OCI-LY1 (cell line): ENCODE results near the gene CCDC70.
"Not testable (repeated sequence)": the region's sequence is repeated elsewhere in the genome, so short reads cannot be mapped to it uniquely, and the experiment has no call there.

ENCODE experiments used
- H2AFZ ChIP-seq: fragments of 200-600 bp; sonication (generic), shearing (Covaris generic); 2 replicates; pipeline ENCODE4 v1.6.0; 2014; ENCODE audit warnings: antibody characterized with exemption, mild to moderate bottlenecking, low read length
- H3F3A ChIP-seq: fragments of 200-600 bp; sonication (generic), shearing (Covaris generic); 2 replicates; pipeline ENCODE4 v1.6.0; 2014; ENCODE audit warnings: mild to moderate bottlenecking, antibody characterized with exemption, low read length, moderate library complexity; ENCODE audit not compliant: insufficient read depth
- H3K27ac ChIP-seq: fragments of 200-600 bp; sonication (generic); 2 replicates; pipeline ENCODE4 v1.5.1; 2014; ENCODE audit warnings: low read length, mixed run types, mild to moderate bottlenecking, low read depth; ENCODE audit not compliant: poor library complexity, severe bottlenecking
- H3K27me3 ChIP-seq: fragments of 200-600 bp; sonication (generic); 2 replicates; pipeline ENCODE4 v1.6.0; 2014; ENCODE audit warnings: antibody characterized with exemption, mild to moderate bottlenecking, low read length, moderate library complexity; ENCODE audit not compliant: insufficient read depth
- H3K36me3 ChIP-seq: fragments of 200-600 bp; sonication (generic); 2 replicates; pipeline ENCODE4 v1.6.1; 2014; ENCODE audit warnings: mild to moderate bottlenecking, antibody characterized with exemption, low read length, moderate library complexity, mixed read lengths; ENCODE audit not compliant: insufficient read depth
- H3K4me1 ChIP-seq: fragments of 200-600 bp; sonication (generic); 2 replicates; pipeline ENCODE4 v1.5.1; 2014; ENCODE audit warnings: mild to moderate bottlenecking, low read length, moderate library complexity; ENCODE audit not compliant: insufficient read depth, severe bottlenecking
- H3K4me2 ChIP-seq: fragments of 200-600 bp; sonication (generic), shearing (Covaris generic); 2 replicates; pipeline ENCODE4 v1.6.1; 2014; ENCODE audit warnings: low read length
- H3K4me3 ChIP-seq: fragments of 200-600 bp; sonication (generic); 2 replicates; pipeline ENCODE4 v1.5.1; 2014; ENCODE audit warnings: low read length, low read depth, mild to moderate bottlenecking, mixed read lengths; ENCODE audit not compliant: poor library complexity, severe bottlenecking
- H3K79me2 ChIP-seq: fragments of 200-600 bp; shearing (Covaris generic); 2 replicates; pipeline ENCODE4 v1.6.1; 2016; ENCODE audit warnings: mixed run types, low read length, mixed read lengths; ENCODE audit not compliant: insufficient read depth
- H3K9ac ChIP-seq: fragments of 200-600 bp; sonication (generic), shearing (Covaris generic); 2 replicates; pipeline ENCODE4 v1.6.1; 2014; ENCODE audit warnings: mild to moderate bottlenecking, low read length, mixed read lengths
- H3K9me2 ChIP-seq: fragments of 200-600 bp; sonication (generic), shearing (Covaris generic); 2 replicates; pipeline ENCODE4 v1.6.1; 2014; ENCODE audit warnings: low read depth, mild to moderate bottlenecking, low read length, mixed read lengths
- H3K9me3 ChIP-seq: fragments of 200-600 bp; shearing (Covaris generic); 2 replicates; pipeline ENCODE4 v1.6.1; 2014; ENCODE audit warnings: low read length, mixed read lengths
- H4K20me1 ChIP-seq: fragments of 200-600 bp; sonication (generic), shearing (Covaris generic); 2 replicates; pipeline ENCODE4 v1.6.0; 2016; ENCODE audit warnings: mild to moderate bottlenecking, low read length; ENCODE audit not compliant: insufficient read depth
- CTCF ChIP-seq: fragments of 200-600 bp; sonication (generic), shearing (Covaris generic); IDR thresholded peaks from 2 replicates; pipeline ENCODE4 v1.5.1; 2017; ENCODE audit warnings: mild to moderate bottlenecking, antibody characterized with exemption, low read length, moderate library complexity, mixed read lengths
- EZH2 ChIP-seq: fragments of 200-600 bp; sonication (generic), shearing (Covaris generic); IDR thresholded peaks from 2 replicates; pipeline ENCODE4 v1.8.0; 2017; ENCODE audit warnings: borderline replicate concordance, mixed run types, mild to moderate bottlenecking, antibody characterized with exemption, low read length, moderate library complexity, mixed read lengths

Gene CCDC70

GRCh38 chr13:51823359-51823758 lies 38.4 kb upstream of the CCDC70 start:
- Histone ChIP-seq H3K4me1 (peaks cover 93% of the 10 kb centered on the region), H3K79me2 (no peaks in the 10 kb centered on the region), H3K4me3 (no peak overlapping the region), H3K4me2 (no peak overlapping the region), H4K20me1 (no peaks in the 10 kb centered on the region), H3K27me3 (no peaks in the 10 kb centered on the region), H3K9me2 (no peaks in the 10 kb centered on the region), H3F3A (no peaks in the 10 kb centered on the region), H3K9me3 (no peaks in the 10 kb centered on the region), H3K27ac (peak overlapping the region; percentile 97), H2AFZ (no peak overlapping the region), H3K9ac (no peak overlapping the region), H3K36me3 (no peaks in the 10 kb centered on the region)
- no peak for TF ChIP-seq EZH2
- no peak for TF ChIP-seq CTCF

GRCh38 chr13:51823863-51824262 lies 37.9 kb upstream of the CCDC70 start:
- Histone ChIP-seq H3K9ac (no peak overlapping the region), H3K4me3 (no peak overlapping the region), H3K27me3 (no peaks in the 10 kb centered on the region), H3K27ac (peak overlapping the region; percentile 97), H3K9me2 (no peaks in the 10 kb centered on the region), H2AFZ (no peak overlapping the region), H3F3A (no peaks in the 10 kb centered on the region), H4K20me1 (no peaks in the 10 kb centered on the region), H3K79me2 (no peaks in the 10 kb centered on the region), H3K4me1 (peaks cover 98% of the 10 kb centered on the region), H3K4me2 (no peak overlapping the region), H3K9me3 (no peaks in the 10 kb centered on the region), H3K36me3 (no peaks in the 10 kb centered on the region)
- no peak for TF ChIP-seq CTCF
- TF ChIP-seq EZH2 = no peak

DNA sequence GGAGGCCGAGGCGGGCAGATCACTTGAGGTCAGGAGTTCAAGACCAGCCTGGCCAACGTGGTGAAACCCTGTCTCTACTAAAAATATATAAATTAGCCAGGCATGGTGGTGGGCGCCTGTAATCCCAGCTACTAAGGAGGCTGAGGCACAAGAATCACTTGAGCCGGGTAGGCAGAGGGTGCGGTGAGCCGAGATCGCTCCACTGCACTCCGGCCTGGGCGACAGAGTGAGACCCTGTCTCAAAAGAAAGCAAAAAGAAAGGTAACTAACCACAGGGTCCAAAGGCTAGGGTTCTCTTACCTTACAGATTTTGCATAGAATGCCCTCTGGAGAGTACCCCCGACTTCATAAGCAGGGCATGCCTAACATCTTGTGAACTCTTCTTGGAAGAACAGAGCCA lies 37.1 kb upstream of the CCDC70 start:
- H3F3A ChIP-seq, H3K27me3 ChIP-seq: not testable (repeated sequence)
- peak overlapping the region; percentile 56 for H3K4me2 ChIP-seq

GRCh38 chr13:51825165-51825592 lies 36.6 kb upstream of the CCDC70 start:
- peak overlapping the region; percentile 0 for H3K4me3 ChIP-seq
- peaks cover 100% of the 10 kb centered on the region for H3K4me1 ChIP-seq
- no peaks in the 10 kb centered on the region for H4K20me1 ChIP-seq
- no peaks in the 10 kb centered on the region for H3F3A ChIP-seq
- peak overlapping the region; percentile 56 for H3K4me2 ChIP-seq
- H3K9ac ChIP-seq = peak overlapping the region; percentile 42; the same call in 1 of the 2 replicates
- H2AFZ ChIP-seq = 0 out of 2 replicates have a peak overlapping the region, but pooled peaks have one; percentile 22
- TF ChIP-seq CTCF (no peak), EZH2 (no peak)
- no peaks in the 10 kb centered on the region for H3K36me3 ChIP-seq
- H3K27ac ChIP-seq = peak overlapping the region; percentile 97
- H3K9me3 ChIP-seq = no peaks in the 10 kb centered on the region
- no peaks in the 10 kb centered on the region for H3K79me2 ChIP-seq
- no peaks in the 10 kb centered on the region for H3K9me2 ChIP-seq
- no peaks in the 10 kb centered on the region for H3K27me3 ChIP-seq

More for the DNA sequence above, 37.1 kb upstream of the CCDC70 start:
- peak overlapping the region; percentile 97 for H3K27ac ChIP-seq
- peaks cover 100% of the 10 kb centered on the region for H3K4me1 ChIP-seq
- H3K79me2 ChIP-seq, H4K20me1 ChIP-seq, H2AFZ ChIP-seq, H3K9me2 ChIP-seq, H3K9me3 ChIP-seq, H3K36me3 ChIP-seq: not testable (repeated sequence)
- peak overlapping the region; percentile 42; the same call in 1 of the 2 replicates for H3K9ac ChIP-seq
- peak overlapping the region; percentile 0 for H3K4me3 ChIP-seq
